HG02678 (cell line): ENCODE data around the gene BRAF.
A peak's percentile ranks its signal among the peaks of the same experiment; 100 is the strongest.
"Not testable (repeated sequence)": the region's sequence is repeated elsewhere in the genome, so short reads cannot be mapped to it uniquely, and the experiment has no call there.

Experiments
- ATAC-seq: cut with Tn5 transposase; IDR thresholded peaks from one replicate; pipeline ENCODE4 v1.9.1; 2021; ENCODE audit warnings: mild to moderate bottlenecking, moderate library complexity; ENCODE audit not compliant: unreplicated experiment

BRAF gene

GRCh38 chr7:140920745-140921144 lies 4.0 kb downstream of the BRAF start:
- ATAC-seq, result no peak

GRCh38 chr7:140918236-140918635 lies 6.5 kb downstream of the BRAF start:
- no peak for ATAC-seq

- ATAC-seq, result no peak
Observed at GRCh38 chr7:140917258-140917657, 7.5 kb downstream of the BRAF start.

GRCh38 chr7:140915935-140916555 lies 8.7 kb downstream of the BRAF start:
- no peak for ATAC-seq

- no peak for ATAC-seq
Observed at GRCh38 chr7:140914083-140914482, 10.6 kb downstream of the BRAF start.

GRCh38 chr7:140913596-140913928 lies 11.2 kb downstream of the BRAF start:
- ATAC-seq, result not testable (repeated sequence)

GRCh38 chr7:140911746-140912145 lies 13.0 kb downstream of the BRAF start:
- no peak for ATAC-seq

- ATAC-seq, result no peak
Observed at GRCh38 chr7:140909476-140910161, 15.1 kb downstream of the BRAF start.

- ATAC-seq, result no peak
Observed at GRCh38 chr7:140908361-140908760, 16.4 kb downstream of the BRAF start.

GRCh38 chr7:140903741-140904480 lies 20.8 kb downstream of the BRAF start:
- ATAC-seq, result no peak

GRCh38 chr7:140902303-140902953 lies 22.3 kb downstream of the BRAF start:
- ATAC-seq, result peak; percentile 80

GRCh38 chr7:140901941-140902302 lies 22.8 kb downstream of the BRAF start:
- no peak for ATAC-seq

GRCh38 chr7:140899883-140900282 lies 24.8 kb downstream of the BRAF start:
- no peak for ATAC-seq

GRCh38 chr7:140898786-140899536 lies 25.8 kb downstream of the BRAF start:
- no peak for ATAC-seq

GRCh38 chr7:140896996-140897395 lies 27.7 kb downstream of the BRAF start:
- ATAC-seq, result no peak

- ATAC-seq, result no peak
Observed at GRCh38 chr7:140889645-140890044, 35.1 kb downstream of the BRAF start.

- no peak for ATAC-seq
Observed at GRCh38 chr7:140889150-140889549, 35.6 kb downstream of the BRAF start.

GRCh38 chr7:140888087-140888486 lies 36.6 kb downstream of the BRAF start:
- no peak for ATAC-seq

GRCh38 chr7:140885735-140886334 lies 38.9 kb downstream of the BRAF start:
- ATAC-seq, result no peak

GRCh38 chr7:140883378-140883777 lies 41.4 kb downstream of the BRAF start:
- peak; percentile 40 for ATAC-seq

GRCh38 chr7:140882834-140883233 lies 41.9 kb downstream of the BRAF start:
- not testable (repeated sequence) for ATAC-seq
